ENCODE measurements around the gene SF3B4. TPM values are rescaled to one million over a fixed set of nuclear protein-coding genes. Genes with fewer than 3 reads are reported as not detected.

SF3B4 gene
- total and polyA plus RNA-seq, 8 donors: 39.4 to 78.8 (median 66.3) TPM

- no peak for DNase-seq
- no peak for TF ChIP-seq CTCF (IDR thresholded peaks at IDR 0.05)
- Histone ChIP-seq H3K4me1 (peaks cover 0 to 24% of the 10 kb centered on the region in 2 donors), H3K27me3 (peaks cover 0 to 23% of the 10 kb centered on the region in 2 donors), H3K4me3 (no peak overlapping the region), H3K27ac (no peak overlapping the region), H3K9me3 (no peaks in the 10 kb centered on the region), H3K36me3 (peaks cover 0 to 3% of the 10 kb centered on the region in 2 donors)
- intact Hi-C loops (cut with DNase I): no loop called here
- ATAC-seq: no peak
Measured at GRCh38 chr1:149916193-149916897, 11.3 kb downstream of the SF3B4 start.

- no peak for TF ChIP-seq CTCF (IDR thresholded peaks at IDR 0.05)
- intact Hi-C loops (cut with DNase I): no loop called here
- H3K9me3 ChIP-seq: no peaks in the 10 kb centered on the region
- peaks cover 0 to 23% of the 10 kb centered on the region in 2 donors for H3K27me3 ChIP-seq
- no peak overlapping the region for H3K4me3 ChIP-seq
- no peak for DNase-seq
- no peak overlapping the region for H3K27ac ChIP-seq
- H3K4me1 ChIP-seq: peaks cover 0 to 24% of the 10 kb centered on the region in 2 donors
- H3K36me3 ChIP-seq: no peaks in the 10 kb centered on the region
- ATAC-seq: no peak
Measured at GRCh38 chr1:149915429-149916192, 12.0 kb downstream of the SF3B4 start.

GRCh38 chr1:149914545-149914944, 13.1 kb downstream of the SF3B4 start:
- H3K4me3 ChIP-seq: no peak overlapping the region
- H3K27me3 ChIP-seq: peaks cover 0 to 23% of the 10 kb centered on the region in 2 donors
- no peaks in the 10 kb centered on the region for H3K9me3 ChIP-seq
- DNase-seq: no peak
- TF ChIP-seq CTCF (IDR thresholded peaks at IDR 0.05): no peak
- no peaks in the 10 kb centered on the region for H3K36me3 ChIP-seq
- peaks cover 0 to 24% of the 10 kb centered on the region in 2 donors for H3K4me1 ChIP-seq
- intact Hi-C loops (cut with DNase I): no loop called here
- ATAC-seq: no peak
- H3K27ac ChIP-seq: no peak overlapping the region

- H3K4me1 ChIP-seq: no peaks in the 10 kb centered on the region
- no peaks in the 10 kb centered on the region for H3K36me3 ChIP-seq
- no peaks in the 10 kb centered on the region for H3K9me3 ChIP-seq
- intact Hi-C loops (cut with DNase I): no loop called here
- DNase-seq (no peak), ATAC-seq (no peak)
- H3K27me3 ChIP-seq: no peaks in the 10 kb centered on the region
- H3K27ac ChIP-seq: no peak overlapping the region
- TF ChIP-seq CTCF (IDR thresholded peaks at IDR 0.05): no peak
- H3K4me3 ChIP-seq: no peak overlapping the region
Measured at GRCh38 chr1:149906570-149907075, 21.0 kb downstream of the SF3B4 start.

- Histone ChIP-seq H3K9me3 (no peaks in the 10 kb centered on the region), H3K27ac (no peak overlapping the region), H3K27me3 (no peaks in the 10 kb centered on the region), H3K4me3 (no peak overlapping the region), H3K36me3 (no peaks in the 10 kb centered on the region), H3K4me1 (peaks cover 0 to 15% of the 10 kb centered on the region in 2 donors)
- DNase-seq (no peak), ATAC-seq (no peak)
- no peak for TF ChIP-seq CTCF (IDR thresholded peaks at IDR 0.05)
- intact Hi-C loops (cut with DNase I): no loop called here
Measured at GRCh38 chr1:149903836-149904491, 23.6 kb downstream of the SF3B4 start.
